ES-I3 (cell line): ENCODE measurements around the gene DPEP3.

Source experiments
- H3K36me3 ChIP-seq: 2 replicates; pipeline ENCODE4 v1.6.1; 2013; ENCODE audit warnings: mild to moderate bottlenecking, low read length, control low read depth, moderate library complexity; ENCODE audit not compliant: insufficient read depth
- H3K4me1 ChIP-seq: 2 replicates; pipeline ENCODE4 v1.6.1; 2013; ENCODE audit warnings: mild to moderate bottlenecking, control low read depth, low read length; ENCODE audit not compliant: insufficient read depth
- H3K9ac ChIP-seq: 2 replicates; pipeline ENCODE4 v1.6.1; 2013; ENCODE audit warnings: low read depth, mild to moderate bottlenecking, low read length, moderate library complexity
- H3K9me3 ChIP-seq: 2 replicates; pipeline ENCODE4 v1.6.1; 2013; ENCODE audit warnings: mild to moderate bottlenecking, low read length, moderate library complexity; ENCODE audit not compliant: control insufficient read depth, insufficient read depth

The DPEP3 gene

GRCh38 chr16:67928561-67929364, 51.5 kb downstream of the DPEP3 start:
- no peaks in the 10 kb centered on the region for H3K4me1 ChIP-seq
- H3K9me3 ChIP-seq = no peaks in the 10 kb centered on the region
- no peak overlapping the region for H3K9ac ChIP-seq
- no peaks in the 10 kb centered on the region for H3K36me3 ChIP-seq

GRCh38 chr16:67928147-67928546, 52.2 kb downstream of the DPEP3 start:
- Histone ChIP-seq H3K4me1 (no peaks in the 10 kb centered on the region), H3K9me3 (no peaks in the 10 kb centered on the region), H3K9ac (no peak overlapping the region), H3K36me3 (no peaks in the 10 kb centered on the region)

- Histone ChIP-seq H3K9ac (no peak overlapping the region), H3K36me3 (peaks cover under 1% of the 10 kb centered on the region; the same call in 1 of the 2 replicates), H3K9me3 (no peaks in the 10 kb centered on the region), H3K4me1 (no peaks in the 10 kb centered on the region)
These were observed 53.0 kb downstream of the DPEP3 start for GRCh38 chr16:67927131-67927941.

- Histone ChIP-seq H3K36me3 (peaks cover 7% of the 10 kb centered on the region), H3K9me3 (no peaks in the 10 kb centered on the region), H3K4me1 (no peaks in the 10 kb centered on the region), H3K9ac (no peak overlapping the region)
These were observed 54.0 kb downstream of the DPEP3 start for GRCh38 chr16:67926181-67926750.
